Activated CD4-positive, CD25-positive, alpha-beta regulatory T cell treated with anti-CD3 and anti-CD28 coated beads, Interleukin-2, amount 50 U/mL, for 72 hours (primary cell): ENCODE results near the gene CACNA1B.

ENCODE experiments used
- DNase-seq: peaks from one replicate; pipeline ENCODE4 v3.0.0; 2021

Gene CACNA1B

DNA sequence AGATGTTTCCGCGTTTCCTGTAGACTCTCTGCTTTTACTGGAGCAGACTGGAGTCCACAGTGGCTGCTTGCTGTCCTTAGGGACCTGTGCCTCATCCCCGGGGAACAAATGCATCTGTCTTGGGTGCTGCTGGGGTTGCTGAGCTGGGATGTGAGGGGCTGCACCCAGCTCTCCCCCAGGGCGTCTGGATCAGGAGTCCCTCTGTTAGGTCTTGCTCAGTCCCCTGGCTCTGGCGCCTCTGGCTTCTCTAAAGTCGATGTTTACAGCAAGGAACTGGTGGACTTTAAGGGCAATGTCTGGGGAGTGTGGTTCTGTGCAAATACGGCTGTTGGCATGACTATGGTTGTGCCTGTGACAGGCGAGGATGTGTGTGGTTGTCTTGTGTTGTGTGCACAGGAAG, 91.4 kb downstream of the CACNA1B start:
- DNase-seq: no peak

DNA sequence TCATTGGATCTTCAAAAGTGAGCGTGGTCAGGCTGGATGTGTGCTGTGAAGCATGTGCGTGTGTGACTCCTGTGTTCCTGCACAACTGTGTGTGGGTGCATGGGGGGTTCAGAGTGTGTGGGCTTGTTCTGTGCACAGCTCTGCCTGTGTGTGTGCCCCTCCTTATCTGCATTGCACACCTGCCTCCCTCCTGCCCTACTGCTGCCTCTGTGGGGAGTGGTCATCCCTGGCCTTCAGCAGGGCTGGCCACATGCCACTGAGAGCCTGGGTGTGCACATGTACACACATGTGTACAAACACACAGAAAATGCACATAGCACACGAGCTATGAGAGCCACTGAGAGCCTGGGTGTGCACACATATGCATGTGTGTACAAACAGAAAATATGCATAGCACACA, 92.1 kb downstream of the CACNA1B start:
- DNase-seq: no peak

DNA sequence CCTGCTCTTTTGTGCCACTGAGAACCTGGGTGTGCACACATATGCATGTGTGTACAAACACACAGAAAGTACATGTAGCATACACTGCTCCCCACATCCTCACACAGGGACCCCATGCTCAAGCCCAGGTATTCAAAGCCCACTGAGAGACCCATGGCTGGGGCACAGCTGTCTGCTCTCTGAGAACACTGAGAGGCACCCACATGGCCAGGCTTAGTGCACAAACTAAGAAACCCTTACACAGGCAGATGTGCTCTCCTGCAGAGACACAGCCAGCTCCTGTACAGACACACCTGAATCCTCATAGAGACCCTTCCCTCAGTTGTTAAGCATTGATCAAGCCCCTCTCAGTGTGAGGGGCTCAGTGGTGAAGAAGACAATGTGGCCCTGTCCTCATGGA, 92.5 kb downstream of the CACNA1B start:
- no peak for DNase-seq

GRCh38 chr9:137970686-137971476, 93.3 kb downstream of the CACNA1B start:
- no peak for DNase-seq

DNA sequence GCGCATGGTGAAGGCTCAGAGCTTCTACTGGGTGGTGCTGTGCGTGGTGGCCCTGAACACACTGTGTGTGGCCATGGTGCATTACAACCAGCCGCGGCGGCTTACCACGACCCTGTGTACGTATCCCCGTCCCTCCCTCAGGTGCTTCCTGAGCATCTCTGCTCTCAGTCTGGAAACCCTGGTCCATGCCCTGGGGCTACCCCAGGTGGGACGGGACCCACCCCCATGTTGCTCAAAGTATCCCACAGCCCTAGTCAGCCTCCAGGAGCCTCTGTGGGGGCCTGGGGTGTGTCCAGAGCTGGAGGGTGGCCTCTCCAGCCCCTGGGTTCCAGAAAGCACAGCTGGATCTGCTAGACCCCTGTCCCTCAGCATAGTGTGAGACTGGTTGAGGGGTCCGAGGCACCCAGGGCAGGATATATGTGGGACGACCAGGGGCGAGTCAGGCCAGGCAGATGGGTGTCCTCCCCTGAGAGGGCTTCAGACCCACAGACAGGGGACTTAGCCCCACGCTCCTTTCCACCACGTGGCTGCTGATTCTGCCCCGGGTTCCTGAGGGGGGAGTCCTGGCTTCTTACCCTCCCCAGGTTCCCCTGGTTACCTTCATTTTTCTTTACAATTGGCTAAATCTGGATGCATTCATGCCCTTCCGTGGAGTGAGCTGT, 94.0 kb downstream of the CACNA1B start:
- no peak for DNase-seq

- DNase-seq: no peak
These were observed 94.9 kb downstream of the CACNA1B start for GRCh38 chr9:137972355-137972987.

- no peak for DNase-seq
These were observed 95.4 kb downstream of the CACNA1B start for GRCh38 chr9:137972988-137973470.

DNA sequence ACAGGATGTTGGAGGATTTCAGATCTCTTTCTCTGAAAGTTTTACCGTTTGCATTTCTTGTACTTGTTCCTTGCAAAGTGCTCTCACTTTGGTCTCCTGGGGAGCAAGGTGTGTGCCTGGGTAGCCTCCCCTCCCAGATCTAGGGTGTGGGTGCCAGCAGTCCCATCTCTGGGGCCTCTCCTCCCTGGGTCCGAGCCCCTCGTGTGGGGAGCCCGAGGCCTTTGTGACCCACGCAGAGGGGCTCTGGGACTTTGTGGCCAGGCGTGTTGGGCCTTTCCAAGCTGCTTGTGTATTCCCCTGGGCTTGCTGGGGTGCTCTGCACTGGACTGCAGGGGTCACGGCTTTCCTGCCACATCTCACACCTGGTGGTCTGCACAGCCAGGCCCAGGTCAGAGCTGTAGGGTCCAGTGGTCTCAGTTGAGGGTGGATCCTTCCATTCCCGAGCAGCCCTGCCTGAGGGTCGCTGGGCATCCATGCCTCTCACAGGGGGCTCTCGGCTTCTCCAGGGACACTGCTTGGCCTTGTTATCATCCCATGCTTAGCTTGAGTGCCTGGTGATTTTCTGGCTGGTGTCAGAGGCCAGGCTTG, 96.3 kb downstream of the CACNA1B start:
- DNase-seq: no peak

GRCh38 chr9:137974746-137975526, 97.4 kb downstream of the CACNA1B start:
- DNase-seq: no peak

GRCh38 chr9:137975527-137975913, 97.9 kb downstream of the CACNA1B start:
- no peak for DNase-seq

GRCh38 chr9:137975936-137976565, 98.5 kb downstream of the CACNA1B start:
- DNase-seq: no peak

DNA sequence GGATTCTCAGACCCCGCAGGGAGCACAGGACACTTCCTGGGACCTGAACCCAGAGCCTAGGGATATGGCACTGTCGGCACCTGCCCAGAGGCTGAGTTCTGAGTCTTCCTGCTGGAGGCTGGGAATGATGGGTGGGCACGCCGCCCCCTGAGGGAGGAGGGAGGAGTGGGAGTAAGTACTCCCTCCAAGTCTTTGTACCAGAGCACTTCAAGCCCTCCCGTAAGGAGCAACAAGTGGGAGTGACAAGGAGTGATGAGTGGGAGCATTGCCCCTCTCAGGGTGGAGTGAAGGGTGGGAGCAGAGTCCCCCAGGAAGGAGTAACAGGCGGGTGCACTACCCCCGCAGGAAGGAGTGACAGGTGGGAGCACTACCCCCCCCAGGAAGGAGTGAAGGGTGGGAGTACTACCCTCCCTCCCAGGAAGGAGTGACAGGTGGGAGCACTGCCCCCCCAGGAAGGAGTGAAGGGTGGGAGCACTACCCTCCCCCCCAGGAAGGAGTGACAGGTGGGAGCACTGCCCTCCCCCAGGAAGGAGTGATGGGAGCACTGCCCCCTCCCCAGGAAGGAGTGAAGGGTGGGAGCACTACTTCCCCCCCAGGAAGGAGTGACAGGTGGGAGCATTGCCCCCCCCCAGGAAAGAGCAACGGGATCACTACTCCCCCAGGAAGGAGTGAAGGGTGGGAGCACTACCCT, 100.1 kb downstream of the CACNA1B start:
- DNase-seq: no peak

DNA sequence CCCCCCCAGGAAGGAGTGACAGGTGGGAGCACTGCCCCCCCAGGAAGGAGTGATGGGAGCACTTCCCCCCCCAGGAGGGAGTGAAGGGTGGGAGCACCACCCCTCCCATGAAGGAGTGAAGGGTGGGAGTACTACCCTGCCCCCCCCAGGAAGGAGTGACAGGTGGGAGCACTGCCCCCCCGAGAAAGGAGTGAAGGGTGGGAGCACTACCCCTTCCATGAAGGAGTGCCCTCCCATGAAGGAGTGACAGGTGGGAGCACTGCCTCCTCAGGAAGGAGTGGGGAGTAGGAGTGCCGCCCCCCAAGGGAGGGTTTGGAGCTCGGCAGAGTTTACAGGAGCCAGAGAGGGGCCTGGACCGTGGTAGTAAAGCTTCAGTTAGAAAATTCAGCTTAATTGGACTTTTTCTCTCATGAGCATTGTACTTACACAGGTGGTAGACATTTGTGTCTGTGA, 100.7 kb downstream of the CACNA1B start:
- DNase-seq: no peak

- DNase-seq: no peak
These were observed 104.6 kb downstream of the CACNA1B start for GRCh38 chr9:137982200-137982599.

- no peak for DNase-seq
These were observed 106.4 kb downstream of the CACNA1B start for GRCh38 chr9:137984005-137984404.

DNA sequence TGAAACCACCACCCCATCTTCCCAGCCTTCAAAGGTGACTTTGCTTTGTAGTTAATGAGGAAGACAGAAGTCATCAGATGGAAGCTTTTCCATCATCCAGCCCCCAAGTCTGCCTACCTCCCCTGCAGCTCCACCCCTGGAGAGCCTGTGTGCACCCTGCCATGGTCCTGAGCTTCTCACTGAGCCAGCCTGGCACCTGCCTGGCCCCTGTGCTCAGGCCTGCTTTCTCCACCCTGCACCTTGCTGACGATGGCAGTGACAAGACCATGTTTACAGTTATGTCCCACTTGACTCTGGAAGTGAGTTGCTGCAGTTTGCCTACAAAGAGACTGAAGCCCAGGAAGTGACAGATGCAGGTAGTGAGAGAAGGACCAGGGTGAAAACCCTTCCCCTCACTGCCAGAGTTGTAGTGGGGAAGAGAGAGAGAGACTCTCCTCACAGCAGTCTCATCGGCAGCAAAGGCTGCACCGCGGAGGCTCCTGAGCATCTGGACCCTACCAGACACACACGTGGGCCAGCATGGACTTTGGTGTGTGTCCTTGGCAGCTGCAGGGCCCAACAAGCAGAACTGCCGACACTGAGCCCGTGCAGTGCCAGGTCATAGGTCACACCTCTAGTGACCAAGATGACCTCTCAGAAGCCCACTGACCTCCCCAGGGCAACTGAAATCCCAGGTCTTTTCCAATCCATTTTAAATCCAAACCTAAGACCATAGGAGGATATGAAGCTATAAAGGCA, 107.1 kb downstream of the CACNA1B start:
- no peak for DNase-seq

DNA sequence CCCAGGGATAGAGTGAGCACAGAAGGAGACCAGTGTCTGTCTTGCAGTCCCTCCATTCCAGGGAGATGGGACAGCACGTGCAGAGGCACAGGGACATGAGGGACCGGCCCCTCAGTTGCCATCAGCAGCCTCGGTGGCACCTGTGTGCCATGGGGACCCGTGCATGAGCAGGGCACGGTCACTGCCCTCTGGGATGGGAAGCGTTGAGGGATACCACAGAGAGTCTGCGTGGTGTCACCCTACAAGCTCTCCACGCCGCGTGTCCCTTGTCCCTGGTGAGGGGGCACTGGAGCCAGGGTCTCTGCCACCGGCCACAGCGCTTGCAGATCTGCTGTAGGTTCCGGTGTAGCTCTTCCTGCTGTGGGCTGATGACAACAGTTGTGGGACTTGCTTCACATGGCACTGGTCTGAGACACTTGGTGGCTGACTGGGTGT, 108.1 kb downstream of the CACNA1B start:
- DNase-seq: no peak

- DNase-seq: no peak
These were observed 108.9 kb downstream of the CACNA1B start for GRCh38 chr9:137986268-137987099.

DNA sequence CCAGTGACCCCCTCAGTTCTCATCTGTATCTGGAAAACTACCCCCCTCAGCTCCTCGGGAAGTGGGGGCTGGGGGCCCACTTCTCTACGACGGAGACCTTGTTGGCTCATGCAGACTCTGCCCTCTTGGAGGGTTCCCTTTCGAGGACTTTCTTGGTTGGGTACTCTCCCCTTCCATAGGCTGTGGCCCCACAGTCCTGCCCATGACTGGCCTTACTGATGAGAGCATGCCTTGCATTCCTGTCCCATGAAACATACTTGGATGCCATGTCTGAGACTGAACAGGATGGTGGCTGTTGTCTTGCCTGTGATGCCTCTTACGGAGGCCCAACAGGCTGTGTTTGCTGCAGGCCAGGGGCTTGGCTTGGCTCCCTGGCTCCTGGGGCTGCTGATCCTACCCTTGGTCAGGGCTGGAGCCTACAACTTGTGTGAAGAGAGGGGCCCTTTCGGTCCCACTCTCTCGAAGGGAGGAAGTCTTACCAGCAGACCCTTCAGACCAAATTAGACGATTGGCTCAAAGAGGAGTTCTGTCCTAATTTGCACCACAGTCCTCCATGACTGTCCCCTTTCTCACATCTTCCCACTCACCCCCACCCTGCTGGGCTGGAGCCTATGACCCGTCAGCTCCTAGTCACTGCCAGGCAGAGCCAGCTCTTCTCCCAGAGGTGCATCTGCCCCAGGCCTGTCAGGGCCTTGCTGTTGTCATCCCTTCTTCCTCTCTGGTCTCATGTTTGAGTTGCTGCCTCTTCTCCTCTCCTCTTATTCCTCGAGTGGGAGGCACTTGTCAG, 109.9 kb downstream of the CACNA1B start:
- DNase-seq: no peak
